Measurements from ENCODE around the gene SATB1. TPM values are rescaled to one million over a fixed set of nuclear protein-coding genes. Genes with fewer than 3 reads are reported as not detected.

SATB1 gene
- total RNA-seq, 1 donor from 2014 or later = 41.6 TPM

DNA sequence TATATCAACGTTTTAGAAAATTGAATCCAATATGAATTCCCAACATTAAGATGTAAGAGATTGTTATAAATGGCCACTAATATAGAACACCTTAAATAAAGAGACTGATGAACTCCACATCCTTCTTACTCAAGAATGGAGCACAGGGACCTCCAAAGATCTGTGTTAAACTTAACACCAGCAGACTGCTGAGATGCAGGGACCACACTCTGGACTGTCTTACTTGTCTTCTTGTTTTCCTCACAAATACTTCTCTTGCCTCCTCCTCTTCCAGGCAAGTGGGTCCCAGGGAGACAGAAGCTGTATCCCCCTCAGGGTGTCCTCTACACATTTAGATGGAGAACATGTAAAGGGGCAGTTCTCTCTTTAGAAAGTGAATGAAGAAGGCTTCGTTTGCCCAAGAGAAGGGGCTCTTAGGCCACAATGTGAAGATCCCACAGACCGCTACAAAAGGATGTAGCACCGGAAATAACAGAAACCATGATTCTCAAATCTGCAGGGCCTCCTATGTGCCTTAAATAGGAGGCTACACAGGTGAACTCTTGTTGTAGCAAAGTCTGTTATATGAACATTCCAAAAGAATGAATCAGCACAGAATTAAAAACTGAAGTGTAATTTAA is 52.2 kb downstream of the SATB1 start:
- intact Hi-C loops (cut with DNase I) = no loop called here
- no peak for DNase-seq (ENCODE audit: missing footprints)
- no peak for ATAC-seq

DNA sequence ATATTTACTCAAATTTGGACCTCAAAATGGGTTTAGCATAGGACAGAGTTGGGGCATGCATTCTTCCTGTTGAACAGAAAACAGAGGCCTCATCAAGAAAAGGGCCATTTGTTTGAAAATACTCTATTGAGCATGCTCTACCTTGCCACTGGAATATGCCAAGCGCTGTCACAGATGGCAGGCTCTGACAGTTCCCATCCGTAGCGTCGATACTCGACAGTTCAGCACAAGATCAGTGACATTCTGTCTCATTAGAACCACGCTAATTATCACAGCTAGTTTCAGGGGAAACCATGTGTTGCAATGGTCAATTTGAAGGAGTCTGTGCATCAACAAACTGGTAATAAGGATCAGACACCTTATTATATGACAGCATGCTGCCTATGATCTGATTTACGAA is 54.5 kb downstream of the SATB1 start:
- DNase-seq (ENCODE audit: missing footprints) = no peak

DNA sequence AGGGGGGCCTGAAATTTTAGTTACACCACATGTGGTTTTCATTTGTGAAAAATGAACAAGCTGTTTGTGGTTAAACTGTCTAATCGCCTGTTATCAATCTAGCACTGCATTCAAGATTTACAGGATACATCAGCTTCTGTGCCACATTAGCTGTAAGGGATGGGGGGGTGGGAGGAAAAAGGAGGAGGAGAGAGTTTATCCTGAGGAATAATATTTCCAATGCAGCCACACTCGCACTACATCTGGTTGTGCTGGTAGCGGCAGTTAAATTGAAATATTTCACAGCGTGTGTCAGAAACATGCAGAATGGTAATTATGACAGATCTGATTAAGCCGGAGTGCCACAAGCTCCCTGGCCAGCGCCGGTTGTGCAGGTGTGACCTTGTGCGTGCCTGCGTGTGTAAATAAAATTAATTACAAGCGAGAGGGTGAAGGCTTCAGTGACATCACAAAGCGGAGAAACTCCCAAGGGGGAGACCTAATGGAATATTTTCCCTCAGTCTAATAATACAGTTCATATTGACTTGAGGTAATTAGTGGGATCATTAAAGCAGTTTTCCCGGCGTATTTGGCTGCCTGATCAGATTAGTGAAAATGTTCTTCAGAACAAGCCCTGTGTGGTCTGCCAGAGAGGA is 55.5 kb downstream of the SATB1 start:
- DNase-seq (ENCODE audit: missing footprints) (no peak), ATAC-seq (no peak)
- intact Hi-C loops (cut with DNase I) = no loop called here

More for the DNA sequence above, 54.5 kb downstream of the SATB1 start:
- intact Hi-C loops (cut with DNase I) = no loop called here
- no peak for ATAC-seq

DNA sequence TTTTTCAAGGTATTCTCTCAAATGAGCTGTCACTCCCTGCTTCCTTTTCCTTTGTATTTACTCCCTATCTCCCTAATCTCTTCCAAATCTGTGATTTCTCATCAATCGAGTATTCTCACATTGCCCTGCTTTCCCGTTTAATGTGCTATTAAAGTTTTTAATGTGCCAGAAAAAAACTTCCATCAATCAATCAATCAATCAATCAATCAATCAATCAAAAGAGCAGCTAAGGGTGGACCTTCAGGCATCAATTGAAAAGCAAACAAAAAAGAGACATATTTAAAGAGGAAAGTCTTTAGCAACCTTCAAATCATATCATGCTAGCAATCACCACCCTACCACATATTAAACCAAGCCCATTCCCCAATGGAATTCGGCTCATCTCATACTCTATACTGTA is 58.9 kb downstream of the SATB1 start:
- no peak for DNase-seq (ENCODE audit: missing footprints)
- intact Hi-C loops (cut with DNase I) = no loop called here
- ATAC-seq = no peak

DNA sequence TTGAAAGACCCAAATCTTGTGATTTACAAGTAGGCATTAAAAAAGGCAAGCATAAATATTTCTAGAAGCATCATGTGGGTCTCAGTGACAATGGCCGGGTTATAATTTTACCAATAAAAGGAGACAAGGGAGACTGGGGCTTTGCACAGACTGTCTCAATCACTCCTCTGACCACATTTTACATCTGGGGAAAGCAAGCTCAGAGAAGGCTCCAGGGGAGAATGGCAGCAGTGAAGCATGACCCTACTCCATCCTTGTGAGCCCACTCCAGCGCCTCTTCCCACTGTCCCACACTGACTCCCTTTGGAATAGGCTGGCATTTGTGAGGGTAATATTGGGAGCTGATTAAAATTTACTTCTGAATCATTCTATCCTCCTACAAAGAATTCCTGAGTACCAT is 61.8 kb downstream of the SATB1 start:
- intact Hi-C loops (cut with DNase I) = no loop called here
- ATAC-seq (no peak), DNase-seq (ENCODE audit: missing footprints) (no peak)

DNA sequence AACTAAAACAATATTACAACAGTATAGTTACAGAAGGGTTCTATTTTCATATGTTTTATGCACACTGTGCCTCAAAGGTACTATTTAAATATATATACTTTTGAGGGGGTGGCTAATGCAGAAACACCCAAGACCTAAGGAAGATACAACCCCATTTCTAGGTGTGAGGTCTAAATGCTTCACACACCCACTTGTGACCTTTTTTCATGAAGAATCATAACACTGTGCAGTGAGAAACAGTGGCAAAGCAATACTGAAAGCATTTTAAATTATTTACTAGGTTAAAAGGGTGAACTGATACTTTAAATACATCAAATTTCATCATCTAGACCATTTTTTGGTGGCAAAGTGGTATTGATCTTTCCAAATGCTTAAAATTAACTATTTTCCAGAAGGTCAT is 67.4 kb downstream of the SATB1 start:
- DNase-seq (ENCODE audit: missing footprints) (no peak), ATAC-seq (no peak)
- intact Hi-C loops (cut with DNase I) = no loop called here

DNA sequence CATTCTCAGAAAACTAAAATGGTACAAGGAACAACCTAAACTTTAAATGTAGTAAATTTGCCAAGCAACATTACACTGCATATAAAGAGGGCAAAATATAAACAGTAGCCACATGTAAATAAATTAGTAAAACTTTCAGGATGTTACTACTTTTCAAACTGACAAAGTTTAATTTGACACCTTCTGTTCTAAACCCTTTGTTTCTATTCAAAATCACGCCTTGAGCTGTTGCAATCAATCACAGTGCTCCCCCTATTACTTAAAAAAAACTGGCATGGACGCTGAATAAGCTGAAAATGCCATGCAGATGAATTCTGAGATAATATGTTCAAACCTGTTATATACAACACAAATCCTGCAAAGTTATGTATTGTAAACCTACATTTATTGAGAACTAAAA is 69.3 kb downstream of the SATB1 start:
- intact Hi-C loops (cut with DNase I) = no loop called here
- ATAC-seq (no peak), DNase-seq (ENCODE audit: missing footprints) (no peak)

DNA sequence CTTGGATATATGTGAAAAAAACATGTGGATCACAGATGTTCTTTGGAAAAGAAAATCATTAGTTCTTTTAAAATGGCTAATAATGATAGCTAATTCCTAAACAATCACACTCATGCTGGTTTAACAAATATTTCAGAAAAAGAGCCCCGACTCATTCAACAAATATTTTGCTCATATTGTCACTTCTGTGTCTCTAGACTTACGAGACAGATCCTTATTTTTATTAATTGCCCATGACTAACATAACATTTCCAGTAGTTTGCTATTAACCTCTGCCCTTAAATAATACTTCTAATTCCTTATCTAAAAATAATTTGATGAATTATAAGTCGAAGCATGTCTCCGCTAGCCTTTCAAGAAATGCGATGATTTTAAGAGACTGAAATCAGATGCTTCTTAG is 70.4 kb downstream of the SATB1 start:
- intact Hi-C loops (cut with DNase I) = no loop called here
- no peak for DNase-seq (ENCODE audit: missing footprints)
- ATAC-seq = no peak

DNA sequence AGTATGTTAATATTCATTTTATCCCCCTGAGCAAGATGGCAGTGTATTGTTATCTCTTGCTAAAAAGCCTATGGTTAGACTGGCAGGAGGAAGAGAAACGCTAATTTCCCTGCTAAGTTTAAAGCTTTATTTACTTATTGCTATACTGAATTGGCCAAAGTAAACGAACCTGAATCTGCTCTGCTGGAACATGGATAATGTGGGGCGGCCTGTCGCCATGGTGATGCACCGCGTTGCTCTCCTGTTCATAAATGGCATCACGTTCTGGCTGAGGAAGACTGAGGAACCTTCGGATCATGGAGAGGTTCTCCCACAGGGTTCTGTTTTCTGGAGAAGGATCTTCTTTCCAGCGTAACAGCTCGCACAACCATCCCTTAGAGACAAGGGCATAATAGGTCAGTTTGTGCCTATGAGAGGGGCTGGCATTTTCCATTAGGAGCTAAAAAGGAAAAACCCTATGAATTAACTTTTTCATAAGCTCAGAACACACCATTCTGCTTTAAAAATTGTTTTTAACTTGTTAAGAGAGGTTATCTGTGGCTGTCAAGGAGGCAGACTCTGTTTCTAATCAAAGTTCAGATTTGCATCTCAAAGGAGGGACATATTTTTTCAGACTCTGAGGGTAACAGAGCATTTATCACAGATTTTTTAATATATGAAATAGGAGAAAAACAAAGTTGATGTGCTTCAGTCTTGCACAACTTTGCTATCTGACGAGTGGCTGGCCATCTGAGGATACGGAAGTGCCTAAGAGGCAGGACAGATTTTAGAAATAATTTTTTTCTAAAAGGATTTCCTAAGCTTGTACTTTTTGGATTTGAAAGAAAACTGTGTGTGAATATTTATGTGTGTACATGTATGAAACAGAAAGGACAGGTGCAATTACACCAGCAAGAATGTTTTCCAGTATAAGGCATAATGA is 73.1 kb downstream of the SATB1 start:
- intact Hi-C loops (cut with DNase I) = no loop called here
- DNase-seq (ENCODE audit: missing footprints) (no peak), ATAC-seq (peak; percentile 48)

DNA sequence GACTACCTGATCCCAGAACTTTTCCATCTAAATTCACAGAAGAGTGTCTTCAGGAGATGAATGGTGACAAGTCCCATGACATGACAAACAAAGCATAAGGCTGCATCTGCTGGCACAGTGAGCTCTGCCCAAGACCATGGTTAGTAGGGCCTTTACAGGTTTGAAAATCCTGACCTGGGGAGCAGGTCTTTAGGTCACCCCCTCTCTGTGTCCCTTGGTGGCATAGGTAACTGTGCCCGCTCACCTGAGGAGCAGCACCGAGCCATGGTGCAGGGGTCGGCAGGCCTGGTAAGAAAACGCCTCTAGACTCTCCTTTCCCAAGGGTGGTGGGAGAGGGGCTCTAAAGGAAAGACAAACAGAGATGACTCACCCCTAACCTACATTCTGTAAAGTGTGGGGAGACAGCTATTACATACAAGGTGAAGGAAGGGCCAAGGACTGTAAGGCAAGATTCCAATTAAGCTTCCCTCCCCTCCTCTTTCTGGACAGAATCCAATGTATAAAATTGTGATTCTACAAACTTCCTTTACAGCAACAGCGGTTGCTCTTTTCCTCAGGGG is 74.0 kb downstream of the SATB1 start:
- intact Hi-C loops (cut with DNase I) = no loop called here
- no peak for DNase-seq (ENCODE audit: missing footprints)
- ATAC-seq = no peak

DNA sequence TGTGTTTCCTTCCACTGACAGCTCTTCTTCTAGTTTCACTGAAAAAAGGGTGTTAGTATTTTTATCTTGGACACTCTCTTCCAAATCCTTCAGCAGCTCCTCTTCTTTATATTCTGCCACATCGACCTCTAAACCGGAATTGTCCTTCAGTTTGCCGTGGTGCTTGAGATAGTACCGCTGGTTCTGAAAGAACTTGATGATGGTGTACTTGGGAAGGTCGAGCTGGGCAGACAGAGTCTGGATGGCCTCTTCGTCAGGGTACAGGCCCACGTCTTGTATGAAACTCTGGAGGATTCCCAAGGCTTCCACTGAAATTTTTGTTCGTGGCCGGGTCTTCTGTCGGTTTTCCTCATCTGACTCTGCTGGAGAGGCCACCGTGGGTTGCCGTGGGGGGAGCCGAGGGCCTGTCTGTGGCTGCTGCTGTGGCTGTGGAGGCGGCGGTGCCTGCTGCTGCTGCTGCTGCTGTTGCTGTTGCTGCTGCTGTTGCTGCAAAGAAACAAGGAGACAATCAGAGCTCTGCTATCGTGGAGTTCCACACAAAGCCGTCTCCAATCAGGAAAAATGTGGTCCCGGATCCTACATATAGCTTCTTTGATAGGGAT is 75.8 kb downstream of the SATB1 start:
- DNase-seq (ENCODE audit: missing footprints) (no peak), ATAC-seq (no peak)
- intact Hi-C loops (cut with DNase I) = no loop called here

DNA sequence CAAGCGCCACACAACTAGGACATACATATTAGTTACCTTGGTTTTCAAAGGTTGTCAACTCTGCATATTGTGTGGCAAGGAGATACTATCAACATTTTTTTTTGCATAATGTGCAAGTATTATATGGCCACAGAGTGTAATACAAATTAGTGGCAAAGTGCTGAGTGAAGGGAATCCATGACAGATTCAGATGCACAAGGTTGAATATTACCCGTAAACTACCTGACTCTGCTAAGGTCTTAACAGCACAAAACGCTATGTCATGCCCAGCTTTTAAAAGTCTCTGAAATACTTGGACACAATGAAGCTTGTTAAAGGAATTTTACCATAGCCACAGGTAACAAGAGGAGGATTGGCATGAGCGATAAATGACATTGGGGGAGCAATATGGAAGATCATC is 79.0 kb downstream of the SATB1 start:
- intact Hi-C loops (cut with DNase I) = no loop called here
- DNase-seq (ENCODE audit: missing footprints) (no peak), ATAC-seq (no peak)

DNA sequence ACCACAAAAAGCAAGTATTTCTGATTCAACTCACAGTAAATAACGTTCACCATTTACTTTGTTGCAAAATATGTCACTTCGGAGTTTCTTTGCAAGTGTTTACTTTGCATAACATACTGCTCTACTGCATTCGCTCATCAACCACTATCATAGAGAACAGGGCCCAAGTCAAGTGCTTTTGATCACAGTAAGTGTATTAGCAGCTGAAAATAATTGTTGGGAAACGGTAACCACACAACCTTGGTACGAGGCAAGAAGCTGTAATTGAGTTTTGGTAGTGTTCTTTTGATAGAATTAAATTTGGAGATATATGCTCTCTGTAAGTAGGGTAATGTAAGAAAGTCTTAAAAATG is 80.1 kb downstream of the SATB1 start:
- intact Hi-C loops (cut with DNase I) = no loop called here
- ATAC-seq (no peak), DNase-seq (ENCODE audit: missing footprints) (no peak)

DNA sequence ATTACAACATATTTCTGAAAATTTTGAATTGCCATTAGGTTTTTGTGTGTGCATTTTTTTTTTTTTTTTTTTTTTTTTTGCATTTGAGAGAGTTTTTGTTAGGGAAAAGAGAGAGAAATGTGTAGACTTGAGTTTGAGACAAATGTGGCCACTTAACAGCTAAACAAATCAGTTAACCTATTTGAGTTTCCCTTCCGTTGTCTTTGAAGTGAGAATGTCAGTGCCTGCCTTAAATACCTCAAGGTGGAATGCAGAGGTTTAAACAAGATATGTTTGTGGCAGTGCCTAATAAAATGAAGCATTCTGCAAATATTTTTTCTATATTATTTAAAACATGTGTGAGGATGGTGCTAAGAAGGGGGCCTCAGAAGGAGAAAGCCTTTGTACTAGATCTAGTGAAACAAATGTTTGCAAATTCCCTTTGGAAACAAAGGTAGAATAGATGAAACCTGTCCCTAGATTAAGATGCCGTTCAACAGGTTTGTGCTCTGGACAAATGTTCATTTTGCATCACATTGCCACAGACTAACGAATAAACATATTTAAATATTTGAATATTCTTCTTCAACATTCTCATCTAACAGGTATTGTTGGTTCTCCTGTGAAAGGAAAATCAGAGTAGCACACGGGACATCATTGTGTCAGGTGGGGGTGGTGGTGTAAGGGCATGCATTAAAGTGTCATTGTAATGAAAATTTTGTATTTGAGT is 80.7 kb downstream of the SATB1 start:
- DNase-seq (ENCODE audit: missing footprints) = no peak
- ATAC-seq = no peak
- intact Hi-C loops (cut with DNase I) = no loop called here

DNA sequence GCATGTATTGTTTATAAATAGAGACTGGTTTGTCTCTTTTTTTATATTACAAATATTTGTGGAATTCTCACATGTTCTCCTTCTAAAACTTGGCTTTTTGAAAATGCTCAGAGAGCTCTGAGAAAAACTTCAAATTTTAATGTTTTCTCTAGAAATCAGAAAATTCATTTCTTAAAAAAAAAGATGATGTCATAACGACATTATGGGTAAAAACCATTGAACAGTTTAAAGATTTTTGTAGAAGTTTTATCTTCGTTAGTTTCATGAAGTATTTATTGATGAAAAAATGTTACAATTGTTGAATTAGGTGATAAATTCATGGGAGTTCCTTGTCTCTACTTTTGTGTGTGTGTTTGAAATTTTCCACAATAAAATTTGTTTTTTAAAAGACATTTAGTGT is 81.3 kb downstream of the SATB1 start:
- DNase-seq (ENCODE audit: missing footprints) (no peak), ATAC-seq (no peak)
- intact Hi-C loops (cut with DNase I) = no loop called here

DNA sequence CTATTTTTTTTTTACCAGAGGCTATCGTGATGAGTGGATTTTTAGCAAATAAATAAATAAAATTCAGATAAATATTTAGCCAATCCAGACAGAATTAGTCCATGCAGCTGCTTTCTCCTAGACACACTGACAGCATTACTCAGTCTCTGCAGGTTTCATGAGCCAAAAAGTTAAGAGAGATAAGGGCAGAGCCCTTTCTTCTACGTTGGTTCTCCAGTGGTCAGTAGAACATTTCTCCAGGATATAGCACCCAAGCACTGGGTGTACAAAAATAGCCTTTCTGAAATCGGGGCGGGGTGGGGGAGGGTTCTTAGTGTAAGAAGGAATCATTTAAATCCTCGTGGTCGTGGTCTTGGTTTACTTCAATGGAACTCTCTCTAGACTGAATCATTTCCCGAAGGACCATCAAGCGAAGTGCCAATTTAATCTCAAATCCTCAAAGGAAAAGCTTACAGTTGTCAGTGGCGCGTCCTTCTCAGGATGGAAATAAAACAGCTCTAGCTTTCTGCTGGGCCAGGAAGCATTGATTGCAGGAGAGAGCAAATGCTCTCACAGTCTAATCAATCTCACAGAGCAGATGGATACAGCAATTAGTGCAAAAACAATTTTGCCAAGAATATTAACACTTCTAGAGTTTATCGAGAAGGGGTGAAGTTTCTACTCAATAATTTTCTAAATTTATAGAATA is 86.2 kb downstream of the SATB1 start:
- intact Hi-C loops (cut with DNase I) = no loop called here
- ATAC-seq (no peak), DNase-seq (ENCODE audit: missing footprints) (no peak)

DNA sequence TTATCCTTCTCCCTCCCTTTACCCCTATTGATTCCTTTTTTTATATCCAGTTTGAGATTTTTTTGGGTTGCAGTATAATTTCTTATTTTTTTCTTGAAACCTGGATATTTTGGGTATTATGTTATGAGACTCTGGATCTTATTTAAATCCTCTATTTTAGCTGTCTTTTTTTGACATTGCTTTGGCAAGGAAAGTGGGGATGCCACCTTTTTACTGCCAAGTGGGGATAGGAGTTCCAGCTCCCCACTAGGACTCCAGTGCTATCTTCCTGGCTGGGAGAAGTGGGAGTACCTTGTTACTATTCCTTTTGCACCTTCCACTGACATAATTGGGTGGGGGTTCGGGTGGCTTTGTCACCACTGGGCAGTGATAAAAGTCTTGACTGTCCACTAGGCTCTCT is 87.9 kb downstream of the SATB1 start:
- DNase-seq (ENCODE audit: missing footprints) (no peak), ATAC-seq (no peak)
- intact Hi-C loops (cut with DNase I) = no loop called here

DNA sequence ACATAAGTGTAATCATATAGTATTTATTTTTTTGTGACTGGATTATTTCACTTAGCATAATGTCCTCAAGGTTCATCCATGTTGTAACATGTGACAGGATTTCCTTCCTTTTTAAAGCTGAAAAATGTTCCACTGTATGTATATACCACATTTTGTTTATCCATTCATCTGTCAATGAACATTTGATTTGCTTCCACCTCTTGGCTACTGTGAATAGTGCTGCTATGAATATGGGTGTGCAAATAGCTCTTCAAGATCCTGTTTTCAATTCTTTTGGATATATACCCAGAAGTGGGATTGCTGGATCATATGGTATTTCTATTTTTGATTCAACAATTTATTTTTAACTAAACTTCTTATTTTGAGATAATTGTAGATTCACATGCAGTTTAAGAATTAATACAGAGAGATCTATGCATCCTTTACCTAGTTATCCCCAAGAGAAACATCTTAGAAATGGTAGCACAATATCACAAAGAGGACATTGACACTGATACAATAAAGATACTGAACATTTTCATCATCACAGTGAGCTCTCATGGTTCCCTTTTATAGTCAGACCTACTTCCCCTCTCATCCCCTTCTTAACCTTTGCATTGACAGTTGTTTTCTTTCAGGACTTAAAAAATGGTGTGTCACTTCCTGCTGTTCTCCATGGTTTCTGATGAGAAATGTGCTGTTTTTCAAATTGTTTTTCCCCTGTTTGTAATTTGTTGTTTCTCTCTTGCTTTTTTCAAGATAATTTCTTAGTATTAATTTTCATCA is 90.1 kb downstream of the SATB1 start:
- DNase-seq (ENCODE audit: missing footprints) = no peak
- intact Hi-C loops (cut with DNase I) = no loop called here
- ATAC-seq = no peak
